ENCODE measurements around the gene PEPD. TPM values are rescaled to one million over a fixed set of nuclear protein-coding genes. Genes with fewer than 3 reads are reported as not detected.

The PEPD gene
- total RNA-seq, 1 donor = 87.9 TPM

DNA sequence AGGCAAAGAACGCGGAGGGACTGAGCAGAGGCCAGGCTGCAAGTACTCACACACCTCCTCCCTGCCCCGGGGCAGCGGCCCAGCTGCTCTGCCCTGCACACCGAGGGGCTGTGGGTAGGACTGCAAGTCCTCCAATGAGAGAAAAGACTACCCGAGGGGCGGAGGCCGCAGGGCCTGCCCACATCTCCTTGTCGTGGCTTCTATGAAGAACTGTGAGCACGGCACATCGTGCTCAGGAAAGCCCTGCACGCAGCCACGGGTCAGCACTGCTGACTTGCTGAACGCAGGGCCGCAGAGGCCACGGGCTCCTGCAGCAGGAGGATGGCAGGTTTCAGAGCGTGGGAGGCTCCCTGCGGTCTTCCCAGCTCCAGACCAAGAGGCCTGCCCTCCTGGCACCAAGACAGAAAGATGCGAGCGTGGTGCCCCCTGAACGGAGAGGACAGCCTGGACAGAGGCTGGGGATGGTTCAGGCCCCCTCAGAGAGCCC lies 110.6 kb downstream of the PEPD start:
- Histone ChIP-seq H3K4me3 (ENCODE audit: insufficient read depth, low read length) (no peak overlapping the region), H3K79me2 (ENCODE audit: insufficient read depth, low read length) (no peaks in the 10 kb centered on the region), H3K27ac (ENCODE audit: low read depth, low read length) (no peak overlapping the region), H3K9me3 (ENCODE audit: low read depth, low read length) (no peaks in the 10 kb centered on the region), H2AFZ (ENCODE audit: low read length) (no peak overlapping the region), H3K4me1 (ENCODE audit: insufficient read depth, low read length) (no peaks in the 10 kb centered on the region), H3K36me3 (ENCODE audit: insufficient read depth, low read length) (no peaks in the 10 kb centered on the region), H4K20me1 (ENCODE audit: insufficient read depth, low read length) (peaks cover 6% of the 10 kb centered on the region), H3K27me3 (ENCODE audit: insufficient read depth, low read length) (no peaks in the 10 kb centered on the region), H3K4me2 (ENCODE audit: insufficient read depth, low read length) (no peak overlapping the region)
- TF ChIP-seq, protein P1, sequence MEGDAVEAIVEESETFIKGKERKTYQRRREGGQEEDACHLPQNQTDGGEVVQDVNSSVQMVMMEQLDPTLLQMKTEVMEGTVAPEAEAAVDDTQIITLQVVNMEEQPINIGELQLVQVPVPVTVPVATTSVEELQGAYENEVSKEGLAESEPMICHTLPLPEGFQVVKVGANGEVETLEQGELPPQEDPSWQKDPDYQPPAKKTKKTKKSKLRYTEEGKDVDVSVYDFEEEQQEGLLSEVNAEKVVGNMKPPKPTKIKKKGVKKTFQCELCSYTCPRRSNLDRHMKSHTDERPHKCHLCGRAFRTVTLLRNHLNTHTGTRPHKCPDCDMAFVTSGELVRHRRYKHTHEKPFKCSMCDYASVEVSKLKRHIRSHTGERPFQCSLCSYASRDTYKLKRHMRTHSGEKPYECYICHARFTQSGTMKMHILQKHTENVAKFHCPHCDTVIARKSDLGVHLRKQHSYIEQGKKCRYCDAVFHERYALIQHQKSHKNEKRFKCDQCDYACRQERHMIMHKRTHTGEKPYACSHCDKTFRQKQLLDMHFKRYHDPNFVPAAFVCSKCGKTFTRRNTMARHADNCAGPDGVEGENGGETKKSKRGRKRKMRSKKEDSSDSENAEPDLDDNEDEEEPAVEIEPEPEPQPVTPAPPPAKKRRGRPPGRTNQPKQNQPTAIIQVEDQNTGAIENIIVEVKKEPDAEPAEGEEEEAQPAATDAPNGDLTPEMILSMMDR (IDR thresholded peaks at IDR 0.05; ENCODE audit: extremely low read depth, low read depth, low read length) = no peak
- peak; percentile 58 for DNase-seq (ENCODE audit: insufficient read length, low spot score, missing footprints)

DNA sequence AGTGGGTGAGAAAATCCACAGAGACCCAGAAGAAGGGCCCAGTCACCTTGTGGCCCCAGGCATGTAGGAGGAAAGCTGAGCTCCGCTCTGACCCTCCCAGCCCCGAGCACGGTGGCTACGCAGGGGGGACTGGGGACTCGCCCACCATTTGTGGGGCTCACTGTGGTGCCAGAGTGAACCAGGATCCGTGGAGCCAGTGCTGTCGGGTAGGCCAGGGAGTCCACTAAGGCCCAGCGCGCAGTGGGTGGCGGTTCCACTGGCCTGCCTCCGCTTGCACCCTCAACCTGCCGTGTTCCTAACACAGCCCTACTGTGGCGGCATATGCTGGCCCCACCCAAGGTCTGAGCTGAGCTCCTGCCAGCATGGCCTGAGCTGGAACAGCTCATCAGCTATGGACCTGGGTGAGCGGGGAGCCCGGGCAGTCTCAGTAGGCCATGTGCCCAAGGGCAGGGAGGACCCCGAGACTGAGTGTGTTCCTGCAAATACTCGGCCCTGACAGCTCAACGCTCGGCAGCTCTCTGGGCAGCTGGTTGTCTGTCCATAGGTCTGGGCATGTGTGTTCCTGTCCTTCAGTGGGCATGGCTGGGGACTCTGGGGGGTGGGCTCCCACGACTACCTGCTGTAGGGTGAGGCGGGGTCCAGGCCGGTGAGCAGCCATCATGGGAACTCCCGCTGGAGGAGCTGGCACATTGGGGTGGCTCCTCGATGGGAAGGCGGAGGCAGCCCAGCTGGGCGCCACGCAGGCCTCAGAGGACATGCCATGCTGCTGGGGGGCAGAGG lies 111.5 kb downstream of the PEPD start:
- no peaks in the 10 kb centered on the region for H3K36me3 ChIP-seq (ENCODE audit: insufficient read depth, low read length)
- TF ChIP-seq, protein P1 (IDR thresholded peaks at IDR 0.05; ENCODE audit: extremely low read depth, low read depth, low read length) = no peak
- peaks cover 3% of the 10 kb centered on the region for H4K20me1 ChIP-seq (ENCODE audit: insufficient read depth, low read length)

DNA sequence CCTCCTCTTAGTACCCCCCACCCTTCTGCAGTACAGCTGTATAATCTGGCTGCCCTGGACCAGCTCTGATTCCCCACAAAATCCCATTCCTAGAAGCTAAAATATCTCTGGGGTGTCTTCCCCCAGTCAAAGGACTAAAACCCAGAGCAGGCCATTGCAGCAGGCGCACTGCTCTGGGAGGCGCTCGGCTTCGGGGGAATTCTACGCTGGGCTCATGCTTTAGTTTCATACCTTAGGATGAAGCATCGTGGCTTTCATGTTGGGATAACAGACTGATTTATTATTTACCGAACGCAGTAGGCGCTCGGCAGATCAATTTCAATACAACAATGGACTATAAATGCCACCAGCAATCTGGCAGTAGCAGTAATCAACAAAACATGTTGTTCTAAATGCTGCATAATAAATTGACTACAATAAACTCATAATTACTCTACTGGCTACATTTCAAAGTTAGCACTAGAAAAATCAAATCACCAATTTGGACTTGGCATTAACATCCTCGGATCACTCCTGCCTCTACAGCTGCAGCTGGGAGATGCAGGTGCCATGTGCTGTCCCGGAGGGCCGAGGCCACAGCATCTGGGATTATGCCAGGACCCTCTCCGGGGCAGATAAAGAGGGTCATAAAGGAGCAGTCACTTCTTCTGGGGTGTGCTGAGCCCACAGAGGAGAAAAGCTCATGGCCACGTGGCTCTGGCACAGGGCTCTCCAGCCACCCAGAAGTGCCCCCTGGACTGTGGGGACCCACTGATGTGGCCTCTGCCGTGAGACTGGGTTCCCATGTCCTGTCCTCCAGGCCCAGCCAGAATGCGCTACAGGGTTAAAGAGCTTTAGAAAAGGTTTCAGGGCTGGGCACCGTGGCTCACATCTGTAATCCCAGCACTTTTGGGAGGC lies 112.8 kb downstream of the PEPD start:
- peak; percentile 83 for DNase-seq (ENCODE audit: insufficient read length, low spot score, missing footprints)
- Histone ChIP-seq H2AFZ (ENCODE audit: low read length) (no peak overlapping the region), H3K79me2 (ENCODE audit: insufficient read depth, low read length) (no peaks in the 10 kb centered on the region), H4K20me1 (ENCODE audit: insufficient read depth, low read length) (peaks cover 9% of the 10 kb centered on the region), H3K4me2 (ENCODE audit: insufficient read depth, low read length) (no peak overlapping the region), H3K4me3 (ENCODE audit: insufficient read depth, low read length) (no peak overlapping the region), H3K36me3 (ENCODE audit: insufficient read depth, low read length) (no peaks in the 10 kb centered on the region), H3K27ac (ENCODE audit: low read depth, low read length) (no peak overlapping the region), H3K4me1 (ENCODE audit: insufficient read depth, low read length) (no peaks in the 10 kb centered on the region), H3K9me3 (ENCODE audit: low read depth, low read length) (no peaks in the 10 kb centered on the region), H3K27me3 (ENCODE audit: insufficient read depth, low read length) (no peaks in the 10 kb centered on the region)
- TF ChIP-seq, protein P1 (IDR thresholded peaks at IDR 0.05; ENCODE audit: extremely low read depth, low read depth, low read length) = no peak

More for the DNA sequence above, 111.5 kb downstream of the PEPD start:
- Histone ChIP-seq H3K27ac (ENCODE audit: low read depth, low read length) (no peak overlapping the region), H3K9me3 (ENCODE audit: low read depth, low read length) (no peaks in the 10 kb centered on the region), H3K4me3 (ENCODE audit: insufficient read depth, low read length) (no peak overlapping the region), H3K4me1 (ENCODE audit: insufficient read depth, low read length) (no peaks in the 10 kb centered on the region), H3K27me3 (ENCODE audit: insufficient read depth, low read length) (no peaks in the 10 kb centered on the region), H2AFZ (ENCODE audit: low read length) (no peak overlapping the region), H3K4me2 (ENCODE audit: insufficient read depth, low read length) (no peak overlapping the region), H3K79me2 (ENCODE audit: insufficient read depth, low read length) (no peaks in the 10 kb centered on the region)
- DNase-seq (ENCODE audit: insufficient read length, low spot score, missing footprints) = peak; percentile 47

DNA sequence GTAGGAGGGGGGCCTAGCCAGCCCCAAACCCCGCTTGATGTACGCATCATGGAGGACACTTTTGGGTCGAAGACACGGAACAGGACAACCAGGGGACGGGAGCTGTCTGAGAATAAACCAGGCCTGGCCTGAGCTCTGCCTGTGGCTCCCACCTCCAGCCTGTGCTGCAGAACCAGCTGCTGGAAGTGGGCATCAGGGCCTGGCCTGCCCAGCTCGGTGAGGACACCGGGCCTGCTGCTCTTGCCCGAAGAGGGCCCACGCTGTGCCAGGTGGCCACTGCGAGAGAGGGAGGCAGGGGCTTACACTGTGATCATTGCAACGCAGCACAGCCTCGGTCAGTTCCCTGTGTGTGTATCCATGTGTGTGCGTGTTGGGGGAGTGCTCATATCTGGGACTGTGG lies 113.5 kb downstream of the PEPD start:
- Histone ChIP-seq H3K9me3 (ENCODE audit: low read depth, low read length) (no peaks in the 10 kb centered on the region), H4K20me1 (ENCODE audit: insufficient read depth, low read length) (peaks cover 9% of the 10 kb centered on the region), H3K4me1 (ENCODE audit: insufficient read depth, low read length) (no peaks in the 10 kb centered on the region), H3K27me3 (ENCODE audit: insufficient read depth, low read length) (no peaks in the 10 kb centered on the region), H3K79me2 (ENCODE audit: insufficient read depth, low read length) (no peaks in the 10 kb centered on the region), H3K4me3 (ENCODE audit: insufficient read depth, low read length) (no peak overlapping the region), H3K36me3 (ENCODE audit: insufficient read depth, low read length) (no peaks in the 10 kb centered on the region), H3K27ac (ENCODE audit: low read depth, low read length) (no peak overlapping the region), H3K4me2 (ENCODE audit: insufficient read depth, low read length) (no peak overlapping the region), H2AFZ (ENCODE audit: low read length) (no peak overlapping the region)
- TF ChIP-seq, protein P1 (IDR thresholded peaks at IDR 0.05; ENCODE audit: extremely low read depth, low read depth, low read length) = no peak
- DNase-seq (ENCODE audit: insufficient read length, low spot score, missing footprints) = peak; percentile 79

Data from osteoblast (primary cell).